ENCODE results near the gene USP6NL. TPM values are rescaled to one million over a fixed set of nuclear protein-coding genes. Genes with fewer than 3 reads are reported as not detected.

Gene USP6NL
- total and polyA plus RNA-seq, 10 of the 15 experiments (the other 5 are each of a cell fraction or from before 2014, with no cell fraction given): 4.0 to 27.7 (median 18.2) TPM

DNA sequence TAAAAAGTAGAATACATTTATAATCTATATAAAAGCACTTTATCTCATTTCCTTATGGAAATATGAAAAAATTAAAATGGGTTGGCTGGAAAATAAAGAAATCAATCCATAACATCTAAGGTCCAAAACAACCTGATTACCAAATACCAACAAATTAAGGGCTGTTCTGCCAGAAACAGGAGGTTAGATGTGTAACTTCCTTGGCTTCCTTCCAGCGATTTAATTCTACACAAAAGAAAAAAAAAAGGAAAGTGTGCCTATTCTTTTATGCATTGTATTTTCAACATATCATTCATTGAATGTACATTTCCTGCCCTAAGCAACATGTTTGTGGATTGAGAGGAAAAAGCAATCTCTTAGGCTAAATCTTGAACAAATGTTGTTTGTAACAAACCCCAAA, 36.2 kb upstream of the USP6NL start:
- ChIA-PET SMC1A (ENCODE audit: uncharacterized antibody, unreplicated experiment) (no interaction called here), RAD21 (ENCODE audit: unreplicated experiment) (no interaction called here), CTCF (interaction anchor here (0.6 to 0.7 kb wide), 3 partner anchors 9 to 166 kb away, joined by 3 read pairs; no protein-coding TSS in a partner anchor), POLR2A (interaction anchor here (0.7 kb wide), 1 partner anchor 121 kb away, joined by 4 read pairs; no protein-coding TSS in a partner anchor)
- Histone ChIP-seq H3K4me2 (ENCODE audit: control insufficient read depth, insufficient read depth) (no peak overlapping the region), H3K27ac (ENCODE audit: control insufficient read depth, insufficient read depth) (no peak overlapping the region), H2AFZ (ENCODE audit: control insufficient read depth, low read depth, low read length) (no peak overlapping the region), H3K9ac (ENCODE audit: control insufficient read depth, insufficient read depth, low read length) (no peak overlapping the region), H3K27me3 (replicated peaks in 1 of 2; ENCODE audit: control insufficient read depth in 2 of 2, insufficient read depth in 2 of 2, low read length in 1 of 2) (no peaks in the 10 kb centered on the region), H3K9me3 (replicated peaks; ENCODE audit: control insufficient read depth, insufficient read depth, low read length) (no peaks in the 10 kb centered on the region), H3K4me1 (ENCODE audit: control insufficient read depth, insufficient read depth, low read length) (peaks cover 4% of the 10 kb centered on the region; the same call in 1 of the 2 replicates), H3K36me3 (ENCODE audit: control insufficient read depth in 2 of 2, insufficient read depth in 2 of 2, low read length in 1 of 2) (no peaks in the 10 kb centered on the region), H3K4me3 (no peak overlapping the region), H3K79me2 (ENCODE audit: control insufficient read depth, insufficient read depth, low read length) (no peaks in the 10 kb centered on the region), H4K20me1 (ENCODE audit: control insufficient read depth, insufficient read depth) (no peaks in the 10 kb centered on the region)
- DNase-seq (ENCODE audit: low read depth, low spot score): no peak
- ATAC-seq: no peak
- FAIRE-seq: no peak
- intact Hi-C loops (cut with micrococcal nuclease; ENCODE audit: unreplicated experiment) (no loop called here), in situ Hi-C loops (cut with MboI) (no loop called here)
- 17% methylated on average over 1 of the region's 1 CpG for WGBS (ENCODE audit: insufficient coverage, insufficient replicate concordance, low lambda C conversion rate, missing lambda C conversion rate)
- no TSS peak for BruUV-seq (replicated peaks)
- TF ChIP-seq IRF5 (IDR thresholded peaks at IDR 0.05; ENCODE audit: borderline replicate concordance): no peak
- TF ChIP-seq, protein P1, sequence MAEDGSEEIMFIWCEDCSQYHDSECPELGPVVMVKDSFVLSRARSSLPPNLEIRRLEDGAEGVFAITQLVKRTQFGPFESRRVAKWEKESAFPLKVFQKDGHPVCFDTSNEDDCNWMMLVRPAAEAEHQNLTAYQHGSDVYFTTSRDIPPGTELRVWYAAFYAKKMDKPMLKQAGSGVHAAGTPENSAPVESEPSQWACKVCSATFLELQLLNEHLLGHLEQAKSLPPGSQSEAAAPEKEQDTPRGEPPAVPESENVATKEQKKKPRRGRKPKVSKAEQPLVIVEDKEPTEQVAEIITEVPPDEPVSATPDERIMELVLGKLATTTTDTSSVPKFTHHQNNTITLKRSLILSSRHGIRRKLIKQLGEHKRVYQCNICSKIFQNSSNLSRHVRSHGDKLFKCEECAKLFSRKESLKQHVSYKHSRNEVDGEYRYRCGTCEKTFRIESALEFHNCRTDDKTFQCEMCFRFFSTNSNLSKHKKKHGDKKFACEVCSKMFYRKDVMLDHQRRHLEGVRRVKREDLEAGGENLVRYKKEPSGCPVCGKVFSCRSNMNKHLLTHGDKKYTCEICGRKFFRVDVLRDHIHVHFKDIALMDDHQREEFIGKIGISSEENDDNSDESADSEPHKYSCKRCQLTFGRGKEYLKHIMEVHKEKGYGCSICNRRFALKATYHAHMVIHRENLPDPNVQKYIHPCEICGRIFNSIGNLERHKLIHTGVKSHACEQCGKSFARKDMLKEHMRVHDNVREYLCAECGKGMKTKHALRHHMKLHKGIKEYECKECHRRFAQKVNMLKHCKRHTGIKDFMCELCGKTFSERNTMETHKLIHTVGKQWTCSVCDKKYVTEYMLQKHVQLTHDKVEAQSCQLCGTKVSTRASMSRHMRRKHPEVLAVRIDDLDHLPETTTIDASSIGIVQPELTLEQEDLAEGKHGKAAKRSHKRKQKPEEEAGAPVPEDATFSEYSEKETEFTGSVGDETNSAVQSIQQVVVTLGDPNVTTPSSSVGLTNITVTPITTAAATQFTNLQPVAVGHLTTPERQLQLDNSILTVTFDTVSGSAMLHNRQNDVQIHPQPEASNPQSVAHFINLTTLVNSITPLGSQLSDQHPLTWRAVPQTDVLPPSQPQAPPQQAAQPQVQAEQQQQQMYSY (CRISPR knock-in tag; IDR thresholded peaks at IDR 0.05): no peak
- TF ChIP-seq RAD51 (IDR thresholded peaks at IDR 0.05): no peak
- TF ChIP-seq ZNF24 (IDR thresholded peaks at IDR 0.05): no peak
- TF ChIP-seq HDGF (IDR thresholded peaks at IDR 0.05): no peak
- no peak for TF ChIP-seq IRF3 (IDR thresholded peaks at IDR 0.05)
- no peak for TF ChIP-seq JUND (IDR thresholded peaks at IDR 0.05; ENCODE audit: low read depth, low read length)
- TF ChIP-seq SIN3A (IDR thresholded peaks at IDR 0.05; ENCODE audit: low read depth, low read length): no peak
- TF ChIP-seq YBX1 (IDR thresholded peaks at IDR 0.05): no peak
- no peak for TF ChIP-seq ZBTB11 (CRISPR knock-in tag; IDR thresholded peaks at IDR 0.05)
- no peak for TF ChIP-seq CREM (IDR thresholded peaks at IDR 0.05; ENCODE audit: low read depth)
- TF ChIP-seq, protein P2, sequence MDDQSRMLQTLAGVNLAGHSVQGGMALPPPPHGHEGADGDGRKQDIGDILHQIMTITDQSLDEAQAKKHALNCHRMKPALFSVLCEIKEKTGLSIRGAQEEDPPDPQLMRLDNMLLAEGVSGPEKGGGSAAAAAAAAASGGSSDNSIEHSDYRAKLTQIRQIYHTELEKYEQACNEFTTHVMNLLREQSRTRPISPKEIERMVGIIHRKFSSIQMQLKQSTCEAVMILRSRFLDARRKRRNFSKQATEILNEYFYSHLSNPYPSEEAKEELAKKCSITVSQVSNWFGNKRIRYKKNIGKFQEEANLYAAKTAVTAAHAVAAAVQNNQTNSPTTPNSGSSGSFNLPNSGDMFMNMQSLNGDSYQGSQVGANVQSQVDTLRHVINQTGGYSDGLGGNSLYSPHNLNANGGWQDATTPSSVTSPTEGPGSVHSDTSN (IDR thresholded peaks at IDR 0.05; ENCODE audit: insufficient replicate concordance, low read depth, low read length): no peak
- TF ChIP-seq BHLHE40 (IDR thresholded peaks at IDR 0.05; ENCODE audit: borderline replicate concordance in 1 of 2, low read depth in 2 of 2, low read length in 1 of 2): no peak
- no peak for TF ChIP-seq GATAD2B (conservative IDR thresholded peaks at IDR 0.05; ENCODE audit: low read depth)
- no peak for TF ChIP-seq IRF4 (IDR thresholded peaks at IDR 0.05; ENCODE audit: low read depth, low read length)

All from GM12878 (cell line).